Thyroid gland (tissue), 4 donors: ENCODE measurements around the gene NDC1. TPM values are rescaled to one million over a fixed set of nuclear protein-coding genes. Genes with fewer than 3 reads are reported as not detected.

Experiments
- DNase-seq, 2 donors: peaks; one replicate each; pipeline ENCODE4 v3.0.0-alpha.2; 2019
- H3K27ac ChIP-seq, 3 donors: fragments of 200-600 bp; sonication (generic); 1 replicate in 2 of 3; 2 replicates in 1 of 3; pipeline ENCODE4 v1.5.1; 2016 to 2019; ENCODE audit warnings: mild to moderate bottlenecking in 1 of 3, moderate library complexity in 1 of 3
- H3K27me3 ChIP-seq: fragments of 200-600 bp; sonication (generic); one replicate; pipeline ENCODE4 v1.5.1; 2019
- H3K36me3 ChIP-seq, 2 donors: fragments of 200-600 bp; sonication (generic); one replicate each; pipeline ENCODE4 v1.5.1; 2016 to 2019
- H3K4me1 ChIP-seq, 2 donors: fragments of 200-600 bp; sonication (generic); one replicate each; pipeline ENCODE4 v1.5.1; 2017 to 2019
- H3K4me3 ChIP-seq, 3 donors: fragments of 200-600 bp; sonication (generic); replicated peaks in 1 of 3; 1 replicate in 2 of 3; 2 replicates in 1 of 3; pipeline ENCODE4 v1.5.1; 2016; ENCODE audit warnings: mild to moderate bottlenecking in 1 of 3
- H3K9me3 ChIP-seq: fragments of 200-600 bp; sonication (generic); one replicate; pipeline ENCODE4 v1.5.1; 2017
- CTCF ChIP-seq, 6 experiments: fragments of 200-600 bp in 3 of 6; fragments of 450-650 bp in 3 of 6; sonication (generic) in 3 of 6; IDR thresholded peaks; one replicate each; pipeline ENCODE4 v1.5.1; 2016 to 2019; ENCODE audit warnings: antibody characterized with exemption in 6 of 6, mild to moderate bottlenecking in 2 of 6, inconsistent platforms in 1 of 6, moderate library complexity in 1 of 6
- POLR2A ChIP-seq, 2 donors: fragments of 450-650 bp; IDR thresholded peaks; one replicate each; pipeline ENCODE4 v1.6.1; 2017; ENCODE audit warnings: antibody characterized with exemption in 2 of 2, mild to moderate bottlenecking in 2 of 2, moderate library complexity in 1 of 2
- WGBS, 2 donors: methylation state at CpG; one replicate each; pipeline ENCODE4 v1.1.5; 2017; 5-methylcytosine and 5-hydroxymethylcytosine counted together
- intact Hi-C: fragments of 100-400 bp; cut with DNase I; formaldehyde crosslinking; loops from one replicate; pipeline ENCODE4 v1.15.1; 2023
- total RNA-seq, 4 donors: library from RNA; depleted of rRNA; stranded (reverse); fragments of >200 nt; gene quantifications; one replicate each; pipeline ENCODE4 v1.2.3, GENCODE V29; 2016

The NDC1 gene
- total RNA-seq, 4 donors from 2014 or later: 10.4 to 15.4 (median 11.9) TPM

DNA sequence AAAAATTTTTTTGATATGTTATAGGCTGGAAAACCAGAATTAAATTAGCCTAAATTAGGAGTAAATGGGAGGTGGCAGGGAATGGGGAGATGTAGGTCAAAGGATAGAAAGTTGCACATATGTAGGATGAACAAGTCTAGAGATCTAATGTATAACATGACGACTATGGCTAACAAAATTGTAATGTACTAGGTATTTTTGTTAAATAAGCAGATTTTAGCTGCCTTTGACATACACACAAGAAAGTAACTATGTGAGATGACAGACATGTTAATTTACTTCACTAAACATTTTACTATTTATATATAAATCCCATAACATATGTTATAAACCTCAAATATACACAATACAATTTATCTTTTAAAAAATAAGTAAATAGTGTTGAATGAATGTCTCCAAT is 68.9 kb downstream of the NDC1 start:
- H3K36me3 ChIP-seq: peaks cover 0 to 3% of the 10 kb centered on the region in 2 donors
- intact Hi-C loops: no loop called here
- H3K9me3 ChIP-seq: no peaks in the 10 kb centered on the region
- DNase-seq: no peak
- H3K4me3 ChIP-seq: no peak overlapping the region
- H3K4me1 ChIP-seq: no peaks in the 10 kb centered on the region
- no peak for TF ChIP-seq POLR2A (IDR thresholded peaks at IDR 0.05)
- no peak for TF ChIP-seq CTCF (IDR thresholded peaks at IDR 0.05)
- H3K27ac ChIP-seq: no peak overlapping the region
- H3K27me3 ChIP-seq: no peaks in the 10 kb centered on the region
- WGBS, 2 donors: 96 to 97% methylated on average over 1 of the region's 1 CpG

DNA sequence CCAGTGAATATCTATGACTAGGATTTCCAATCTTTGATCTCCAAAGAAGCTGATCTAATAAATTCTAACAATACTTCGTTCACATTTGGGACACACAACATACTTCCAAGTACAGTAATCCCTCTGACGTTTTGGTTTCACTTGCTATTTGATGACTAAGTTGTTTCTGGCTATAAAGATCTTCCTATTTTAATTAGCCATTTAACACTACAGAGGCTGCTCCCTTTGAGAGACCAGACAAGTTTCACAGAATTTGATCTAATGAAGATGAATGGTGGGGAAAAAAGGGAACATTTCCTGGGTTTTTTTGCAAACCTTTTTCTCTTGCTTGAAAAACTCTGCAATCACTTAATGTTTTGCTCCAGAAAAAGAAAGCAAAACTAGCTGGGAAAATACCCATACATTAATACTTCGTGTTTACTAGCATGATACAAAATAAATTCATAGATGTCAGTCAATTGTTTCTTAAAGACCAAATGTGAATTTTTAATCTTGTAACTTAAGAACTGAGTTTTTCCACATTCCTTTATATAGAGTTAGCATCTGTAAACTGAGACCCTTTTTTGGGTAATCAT is 71.2 kb downstream of the NDC1 start:
- no peak overlapping the region for H3K27ac ChIP-seq
- no peaks in the 10 kb centered on the region for H3K27me3 ChIP-seq
- no peak for DNase-seq

DNA sequence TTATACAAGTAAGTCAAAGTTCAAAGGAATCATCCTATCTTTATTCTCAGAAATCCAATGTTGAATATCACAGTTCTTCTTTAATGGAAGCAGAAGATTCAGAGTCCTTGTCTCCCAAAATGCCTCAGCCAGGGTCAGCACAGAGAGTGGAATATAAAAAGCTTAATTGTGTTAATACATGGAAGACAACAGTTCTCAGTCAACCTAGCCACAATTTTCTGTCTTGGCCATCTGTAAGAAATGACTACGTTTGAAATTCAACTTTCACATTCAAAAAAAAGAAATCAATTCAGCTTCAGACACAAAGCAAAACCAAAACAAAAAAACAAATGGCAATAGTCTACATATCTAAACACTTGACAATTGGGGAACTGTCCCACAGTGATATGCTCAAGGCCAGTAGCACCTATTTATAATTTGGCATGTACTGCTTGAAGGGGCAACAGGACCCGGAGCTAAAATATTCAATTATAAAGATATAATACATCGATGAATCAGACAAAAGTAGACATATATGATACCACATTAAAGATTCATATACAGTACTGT is 71.8 kb downstream of the NDC1 start:
- Histone ChIP-seq H3K36me3 (no peaks in the 10 kb centered on the region), H3K4me3 (no peak overlapping the region), H3K4me1 (no peaks in the 10 kb centered on the region), H3K9me3 (no peaks in the 10 kb centered on the region), H3K27me3 (no peaks in the 10 kb centered on the region), H3K27ac (no peak overlapping the region)
- DNase-seq: no peak
- intact Hi-C loops: no loop called here
- 91% methylated on average over 3 of the region's 3 CpGs for WGBS, 2 donors
- TF ChIP-seq POLR2A (IDR thresholded peaks at IDR 0.05) (no peak), CTCF (IDR thresholded peaks at IDR 0.05) (no peak)

More for the DNA sequence above, 71.2 kb downstream of the NDC1 start:
- intact Hi-C loops: no loop called here
- Histone ChIP-seq H3K4me1 (no peaks in the 10 kb centered on the region), H3K36me3 (peaks cover 0 to 3% of the 10 kb centered on the region in 2 donors), H3K9me3 (no peaks in the 10 kb centered on the region), H3K4me3 (no peak overlapping the region)
- TF ChIP-seq CTCF (IDR thresholded peaks at IDR 0.05) (no peak), POLR2A (IDR thresholded peaks at IDR 0.05) (no peak)
- 61 to 70% methylated on average over 3 of the region's 3 CpGs for WGBS, 2 donors

- Histone ChIP-seq H3K4me3 (no peak overlapping the region), H3K36me3 (no peaks in the 10 kb centered on the region), H3K27ac (no peak overlapping the region), H3K27me3 (no peaks in the 10 kb centered on the region), H3K9me3 (no peaks in the 10 kb centered on the region), H3K4me1 (no peaks in the 10 kb centered on the region)
- 63 to 80% methylated on average over 1 of the region's 1 CpG for WGBS, 2 donors
- no peak for DNase-seq
- intact Hi-C loops: no loop called here
- TF ChIP-seq CTCF (IDR thresholded peaks at IDR 0.05) (no peak), POLR2A (IDR thresholded peaks at IDR 0.05) (no peak)
Measured at GRCh38 chr1:53765657-53766056, 72.4 kb downstream of the NDC1 start.

- 94 to 98% methylated on average over 2 of the region's 2 CpGs for WGBS, 2 donors
- Histone ChIP-seq H3K4me1 (no peaks in the 10 kb centered on the region), H3K9me3 (no peaks in the 10 kb centered on the region), H3K4me3 (no peak overlapping the region), H3K36me3 (no peaks in the 10 kb centered on the region), H3K27me3 (no peaks in the 10 kb centered on the region), H3K27ac (no peak overlapping the region)
- intact Hi-C loops: no loop called here
- no peak for TF ChIP-seq POLR2A (IDR thresholded peaks at IDR 0.05)
- TF ChIP-seq CTCF (IDR thresholded peaks at IDR 0.05): no peak
- DNase-seq: no peak
Measured at GRCh38 chr1:53763911-53764310, 74.2 kb downstream of the NDC1 start.
